Smooth muscle cell (in vitro differentiated cells): ENCODE data around the gene KPNA4. TPM values are rescaled to one million over a fixed set of nuclear protein-coding genes. Genes with fewer than 3 reads are reported as not detected.
A peak's percentile ranks its signal among the peaks of the same experiment; 100 is the strongest.

Experiments used
- DNase-seq: peaks from one replicate; lab custom pipeline; 2025; ENCODE audit not compliant: unreplicated experiment; lab: John Stamatoyannopoulos, UW
- H2AFZ ChIP-seq: fragments of 200-600 bp; sonication (generic); 2 replicates; pipeline ENCODE4 v1.6.0; 2016; ENCODE audit warnings: antibody characterized with exemption, low read depth, mild to moderate bottlenecking
- H3F3A ChIP-seq: fragments of 200-600 bp; sonication (generic); 2 replicates; pipeline ENCODE4 v1.6.0; 2017; ENCODE audit warnings: antibody characterized with exemption, low read depth
- H3K27ac ChIP-seq: fragments of 200-600 bp; sonication (generic); 2 replicates; pipeline ENCODE4 v1.5.1; 2016; ENCODE audit warnings: low read depth, mild to moderate bottlenecking
- H3K27me3 ChIP-seq: fragments of 200-600 bp; sonication (generic); 2 replicates; pipeline ENCODE4 v1.6.1; 2016; ENCODE audit warnings: low read depth, mild to moderate bottlenecking
- H3K36me3 ChIP-seq: fragments of 200-600 bp; sonication (generic); 2 replicates; pipeline ENCODE4 v1.5.1; 2016; ENCODE audit warnings: low read depth
- H3K4me1 ChIP-seq: fragments of 200-600 bp; sonication (generic); 2 replicates; pipeline ENCODE4 v1.5.1; 2016; ENCODE audit warnings: low read depth
- H3K4me2 ChIP-seq: fragments of 200-600 bp; sonication (generic); 2 replicates; pipeline ENCODE4 v1.6.0; 2016; ENCODE audit warnings: mild to moderate bottlenecking
- H3K4me3 ChIP-seq: fragments of 200-600 bp; sonication (generic); 2 replicates; pipeline ENCODE4 v1.5.1; 2016; ENCODE audit warnings: mild to moderate bottlenecking
- H3K79me2 ChIP-seq: fragments of 200-600 bp; sonication (generic); 2 replicates; pipeline ENCODE4 v1.6.0; 2016; ENCODE audit warnings: low read depth, mild to moderate bottlenecking
- H3K9ac ChIP-seq: fragments of 200-600 bp; sonication (generic); 2 replicates; pipeline ENCODE4 v1.6.0; 2016; ENCODE audit warnings: low read depth
- H3K9me3 ChIP-seq: fragments of 200-600 bp; sonication (generic); replicated peaks from 2 replicates; pipeline ENCODE4 v1.5.1; 2016; ENCODE audit warnings: low read depth
- H4K20me1 ChIP-seq: fragments of 200-600 bp; sonication (generic); 2 replicates; pipeline ENCODE4 v1.6.0; 2016; ENCODE audit warnings: low read depth
- WGBS: methylation state at CpG from one replicate; pipeline ENCODE4 v1.1.7; 2016; ENCODE audit warnings: low lambda C conversion rate; 5-methylcytosine and 5-hydroxymethylcytosine counted together
- polyA plus RNA-seq: library from polyadenylated mRNA; unstranded; fragments of >200 nt; fragmentation: Nextera tagmentation; extraction: Ambion mirVana; gene quantifications from 2 replicates; pipeline ENCODE4 v1.2.1, GENCODE V29; 2016
- total RNA-seq: library from RNA; depleted of rRNA; stranded (reverse); fragments of >200 nt; gene quantifications from 2 replicates; pipeline ENCODE4 v1.2.3, GENCODE V29; 2014
- TF ChIP-seq, protein P1 (sequence below): fragments of 200-600 bp; sonication (generic); IDR thresholded peaks from 2 replicates; pipeline ENCODE4 v1.5.1; 2017; ENCODE audit warnings: borderline replicate concordance, mild to moderate bottlenecking, antibody characterized with exemption; ENCODE audit not compliant: insufficient read depth, poor library complexity, severe bottlenecking

The KPNA4 gene
- total and polyA plus RNA-seq, 2 experiments from 2014 or later = 12.4 to 34.1 TPM

DNA sequence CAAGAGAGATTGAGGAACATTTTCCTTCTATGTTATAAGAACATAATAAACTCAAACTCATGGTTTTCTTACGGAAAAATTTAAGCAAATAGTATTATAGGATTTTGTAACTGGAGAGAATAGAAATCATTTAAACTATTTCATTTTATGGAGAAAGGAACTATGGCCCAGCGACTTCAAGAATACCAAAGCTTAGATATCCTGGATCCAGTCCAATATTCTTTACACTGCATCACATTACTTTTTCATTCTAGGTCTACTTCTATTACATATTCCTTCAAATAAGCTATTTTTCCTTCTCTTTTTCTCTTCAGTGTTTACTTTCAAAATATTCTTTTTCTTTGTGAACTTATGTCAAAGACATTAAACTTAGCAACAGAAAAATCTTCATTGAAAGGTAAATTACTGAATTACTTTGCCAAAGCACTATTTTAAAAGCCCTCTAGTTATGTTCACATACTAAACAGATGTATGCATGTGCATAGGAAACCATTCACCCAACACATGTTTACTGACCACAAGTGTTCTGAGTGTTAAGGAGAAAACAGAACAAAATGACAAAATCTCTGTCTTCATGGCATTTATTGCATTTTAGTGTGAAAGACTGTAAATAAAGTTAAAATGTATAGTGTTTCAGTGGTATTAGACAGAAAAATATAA is 20.4 kb downstream of the KPNA4 start:
- no peak overlapping the region for H3K27ac ChIP-seq
- peaks cover 6% of the 10 kb centered on the region for H3K4me1 ChIP-seq
- H3K9me3 ChIP-seq = no peaks in the 10 kb centered on the region
- no peak overlapping the region for H3K4me3 ChIP-seq
- H3F3A ChIP-seq = no peaks in the 10 kb centered on the region
- H3K36me3 ChIP-seq = peaks cover 7% of the 10 kb centered on the region
- WGBS = 98% methylated on average over 2 of the region's 2 CpGs
- no peak for DNase-seq
- TF ChIP-seq, protein P1, sequence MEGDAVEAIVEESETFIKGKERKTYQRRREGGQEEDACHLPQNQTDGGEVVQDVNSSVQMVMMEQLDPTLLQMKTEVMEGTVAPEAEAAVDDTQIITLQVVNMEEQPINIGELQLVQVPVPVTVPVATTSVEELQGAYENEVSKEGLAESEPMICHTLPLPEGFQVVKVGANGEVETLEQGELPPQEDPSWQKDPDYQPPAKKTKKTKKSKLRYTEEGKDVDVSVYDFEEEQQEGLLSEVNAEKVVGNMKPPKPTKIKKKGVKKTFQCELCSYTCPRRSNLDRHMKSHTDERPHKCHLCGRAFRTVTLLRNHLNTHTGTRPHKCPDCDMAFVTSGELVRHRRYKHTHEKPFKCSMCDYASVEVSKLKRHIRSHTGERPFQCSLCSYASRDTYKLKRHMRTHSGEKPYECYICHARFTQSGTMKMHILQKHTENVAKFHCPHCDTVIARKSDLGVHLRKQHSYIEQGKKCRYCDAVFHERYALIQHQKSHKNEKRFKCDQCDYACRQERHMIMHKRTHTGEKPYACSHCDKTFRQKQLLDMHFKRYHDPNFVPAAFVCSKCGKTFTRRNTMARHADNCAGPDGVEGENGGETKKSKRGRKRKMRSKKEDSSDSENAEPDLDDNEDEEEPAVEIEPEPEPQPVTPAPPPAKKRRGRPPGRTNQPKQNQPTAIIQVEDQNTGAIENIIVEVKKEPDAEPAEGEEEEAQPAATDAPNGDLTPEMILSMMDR = no peak
- peaks cover 100% of the 10 kb centered on the region for H3K79me2 ChIP-seq
- no peak overlapping the region for H3K4me2 ChIP-seq
- H3K9ac ChIP-seq = no peak overlapping the region
- no peaks in the 10 kb centered on the region for H3K27me3 ChIP-seq
- H2AFZ ChIP-seq = no peak overlapping the region
- peaks cover 100% of the 10 kb centered on the region for H4K20me1 ChIP-seq

DNA sequence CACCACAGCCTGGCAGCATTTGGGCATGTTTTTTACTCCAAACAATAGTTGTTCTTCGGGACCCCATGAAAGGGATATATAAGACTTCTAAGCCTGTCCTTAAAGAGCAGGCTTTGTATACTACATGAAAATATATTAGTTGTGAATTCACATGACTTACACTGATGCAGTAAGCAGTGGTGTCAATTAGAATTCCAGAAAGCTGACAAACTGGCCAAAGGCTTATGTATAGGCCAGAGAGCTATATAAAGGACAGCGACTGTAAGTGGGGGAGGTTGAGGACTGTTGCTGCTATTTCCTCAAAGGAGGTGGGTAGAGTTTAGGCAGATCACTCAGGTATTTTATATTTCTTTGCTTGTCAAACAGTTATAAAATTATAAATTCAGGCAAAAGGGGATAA is 24.8 kb downstream of the KPNA4 start:
- Histone ChIP-seq H3K4me2 (peak overlapping the region; percentile 46), H3K4me1 (peaks cover 11% of the 10 kb centered on the region), H3K27ac (peak overlapping the region; percentile 71), H2AFZ (no peak overlapping the region), H4K20me1 (peaks cover 98% of the 10 kb centered on the region), H3K79me2 (peaks cover 99% of the 10 kb centered on the region), H3K36me3 (peaks cover 2% of the 10 kb centered on the region), H3K9ac (no peak overlapping the region), H3K27me3 (no peaks in the 10 kb centered on the region), H3F3A (peaks cover 4% of the 10 kb centered on the region), H3K9me3 (no peaks in the 10 kb centered on the region), H3K4me3 (no peak overlapping the region)
- 62% methylated on average over 2 of the region's 2 CpGs for WGBS
- TF ChIP-seq, protein P1 = no peak
- no peak for DNase-seq

DNA sequence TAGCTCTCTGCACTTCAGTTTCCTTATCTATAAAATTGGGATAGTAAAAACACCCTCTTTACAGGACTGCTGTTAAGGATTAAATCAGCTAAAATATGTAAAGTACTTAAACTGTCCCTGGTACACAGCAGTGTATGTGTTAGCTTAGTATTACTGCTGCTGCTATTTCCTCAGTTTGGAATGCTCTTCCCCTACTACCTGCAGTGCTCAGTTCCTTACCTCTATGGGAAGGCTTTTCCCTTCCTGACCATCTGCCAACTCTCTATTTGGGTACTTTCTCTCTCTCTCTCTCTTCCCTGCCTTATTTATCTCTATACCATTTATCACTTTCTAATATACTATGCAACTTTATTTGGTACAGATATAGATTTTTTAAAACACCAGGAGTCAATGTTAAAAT is 26.5 kb downstream of the KPNA4 start:
- Histone ChIP-seq H3K4me2 (no peak overlapping the region), H2AFZ (no peak overlapping the region), H3K9me3 (no peaks in the 10 kb centered on the region), H4K20me1 (peaks cover 90% of the 10 kb centered on the region), H3K27me3 (no peaks in the 10 kb centered on the region), H3K79me2 (peaks cover 91% of the 10 kb centered on the region), H3F3A (peaks cover 4% of the 10 kb centered on the region), H3K27ac (no peak overlapping the region), H3K36me3 (peaks cover 8% of the 10 kb centered on the region), H3K9ac (no peak overlapping the region), H3K4me1 (peaks cover 11% of the 10 kb centered on the region), H3K4me3 (no peak overlapping the region)
- DNase-seq = no peak
- TF ChIP-seq, protein P1 = no peak

DNA sequence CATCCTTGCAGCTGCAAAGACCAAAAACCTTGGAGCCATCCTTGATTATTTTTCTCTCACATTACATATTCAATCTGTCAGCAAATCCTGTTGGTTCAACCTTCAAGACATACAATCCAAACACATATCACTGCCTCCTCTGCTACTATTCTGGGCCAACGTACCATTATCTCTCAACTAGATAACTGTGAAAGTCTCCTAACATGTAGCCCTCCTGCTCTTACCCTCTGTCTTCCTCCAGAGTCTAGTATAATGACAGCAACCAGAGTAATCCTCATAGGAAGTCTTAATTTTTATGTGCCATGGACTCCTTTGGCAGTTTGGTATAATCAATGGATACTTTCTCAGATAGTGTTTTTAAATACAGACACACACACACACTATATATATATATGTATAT is 27.6 kb downstream of the KPNA4 start:
- Histone ChIP-seq H3K79me2 (peaks cover 87% of the 10 kb centered on the region), H3K27me3 (no peaks in the 10 kb centered on the region), H3K4me2 (no peak overlapping the region), H3K36me3 (peaks cover 8% of the 10 kb centered on the region), H2AFZ (no peak overlapping the region), H3K4me3 (no peak overlapping the region), H3K4me1 (peaks cover 10% of the 10 kb centered on the region), H4K20me1 (peaks cover 81% of the 10 kb centered on the region), H3K9ac (no peak overlapping the region), H3F3A (peaks cover 4% of the 10 kb centered on the region), H3K27ac (no peak overlapping the region), H3K9me3 (no peaks in the 10 kb centered on the region)
- 74% methylated on average over 1 of the region's 1 CpG for WGBS
- no peak for DNase-seq
- TF ChIP-seq, protein P1 = no peak
